Tibial nerve (tissue), 4 donors: ENCODE results near the gene C4BPA.

ENCODE experiments used
- EP300 ChIP-seq, 2 donors: sonication (generic); formaldehyde crosslinking; IDR thresholded peaks; one replicate each; pipeline ENCODE4 v1.6.1; 2017; ENCODE audit warnings: antibody characterized with exemption in 2 of 2, mild to moderate bottlenecking in 1 of 2
- POLR2A ChIP-seq, 2 donors: fragments of 450-650 bp; IDR thresholded peaks; one replicate each; pipeline ENCODE4 v1.6.1; 2017; ENCODE audit warnings: antibody characterized with exemption in 2 of 2, mild to moderate bottlenecking in 2 of 2, moderate library complexity in 2 of 2
- TF ChIP-seq, protein P1 (sequence below), 5 experiments: fragments of 200-600 bp in 3 of 5; fragments of 450-650 bp in 2 of 5; sonication (generic) in 3 of 5; IDR thresholded peaks; one replicate each; pipeline ENCODE4 v1.5.1; 2016 to 2019; ENCODE audit warnings: antibody characterized with exemption in 5 of 5, mild to moderate bottlenecking in 3 of 5, moderate library complexity in 2 of 5

GRCh38 chr1:207102659-207103058 lies 1.4 kb upstream of the C4BPA start:
- TF ChIP-seq POLR2A (IDR thresholded peaks at IDR 0.05): no peak
- TF ChIP-seq, protein P1, sequence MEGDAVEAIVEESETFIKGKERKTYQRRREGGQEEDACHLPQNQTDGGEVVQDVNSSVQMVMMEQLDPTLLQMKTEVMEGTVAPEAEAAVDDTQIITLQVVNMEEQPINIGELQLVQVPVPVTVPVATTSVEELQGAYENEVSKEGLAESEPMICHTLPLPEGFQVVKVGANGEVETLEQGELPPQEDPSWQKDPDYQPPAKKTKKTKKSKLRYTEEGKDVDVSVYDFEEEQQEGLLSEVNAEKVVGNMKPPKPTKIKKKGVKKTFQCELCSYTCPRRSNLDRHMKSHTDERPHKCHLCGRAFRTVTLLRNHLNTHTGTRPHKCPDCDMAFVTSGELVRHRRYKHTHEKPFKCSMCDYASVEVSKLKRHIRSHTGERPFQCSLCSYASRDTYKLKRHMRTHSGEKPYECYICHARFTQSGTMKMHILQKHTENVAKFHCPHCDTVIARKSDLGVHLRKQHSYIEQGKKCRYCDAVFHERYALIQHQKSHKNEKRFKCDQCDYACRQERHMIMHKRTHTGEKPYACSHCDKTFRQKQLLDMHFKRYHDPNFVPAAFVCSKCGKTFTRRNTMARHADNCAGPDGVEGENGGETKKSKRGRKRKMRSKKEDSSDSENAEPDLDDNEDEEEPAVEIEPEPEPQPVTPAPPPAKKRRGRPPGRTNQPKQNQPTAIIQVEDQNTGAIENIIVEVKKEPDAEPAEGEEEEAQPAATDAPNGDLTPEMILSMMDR (IDR thresholded peaks at IDR 0.05): no peak
- TF ChIP-seq EP300 (IDR thresholded peaks at IDR 0.05): no peak
